IMR-90 (cell line): ENCODE results near the gene THADA. TPM values are rescaled to one million over a fixed set of nuclear protein-coding genes. Genes with fewer than 3 reads are reported as not detected.

ENCODE experiments used
- ATAC-seq: fragments of 200-7000 bp; cut with Tn5 transposase; 2 replicates; pipeline ENCODE4 v1.9.1; 2020; ENCODE audit warnings: low read depth, mild to moderate bottlenecking, moderate library complexity
- BruUV-seq: library from RNA; stranded (reverse); fragments of 400-500 nt; replicated peaks from 2 replicates; lab custom pipeline; 2021; lab: Mats Ljungman, UMichigan
- CTCF ChIA-PET: fragments of 300-600 bp; formaldehyde crosslinking; extraction: SDS; loops from one replicate; lab custom pipeline; 2021; ENCODE audit warnings: antibody characterized with exemption; lab: Yijun Ruan, JAX
- POLR2A ChIA-PET: fragments of 300-600 bp; sonication (Branson Sonifier 250); formaldehyde crosslinking; loops from one replicate; lab custom pipeline; 2022; ENCODE audit warnings: antibody characterized with exemption; ENCODE audit not compliant: unreplicated experiment; lab: Charles Lee
- DNase-seq: peaks from one replicate; pipeline ENCODE4 v3.0.0; 2013
- H2AFZ ChIP-seq: replicated peaks from 2 replicates; pipeline ENCODE3; 2013; ENCODE audit warnings: low read length, mild to moderate bottlenecking; ENCODE audit not compliant: poor library complexity
- H2AK5ac ChIP-seq: 2 replicates; pipeline ENCODE4 v1.6.1; 2013; ENCODE audit warnings: low read depth, low read length, inconsistent platforms
- H2AK9ac ChIP-seq: replicated peaks from 2 replicates; pipeline ENCODE3; 2013; ENCODE audit warnings: mild to moderate bottlenecking, low read depth, low read length, moderate library complexity; ENCODE audit not compliant: poor library complexity
- H2BK120ac ChIP-seq: 2 replicates; pipeline ENCODE4 v1.6.1; 2013; ENCODE audit warnings: low read depth, low read length, inconsistent platforms
- H2BK15ac ChIP-seq: 3 replicates; pipeline ENCODE4 v1.6.1; 2013; ENCODE audit warnings: low read depth, low read length, inconsistent platforms
- H2BK20ac ChIP-seq: 2 replicates; pipeline ENCODE4 v1.6.1; 2013; ENCODE audit warnings: low read depth, mild to moderate bottlenecking, inconsistent platforms, low read length, moderate library complexity
- H2BK5ac ChIP-seq: 2 replicates; pipeline ENCODE4 v1.6.1; 2013; ENCODE audit warnings: mild to moderate bottlenecking, low read depth, low read length, inconsistent platforms; ENCODE audit not compliant: poor library complexity, severe bottlenecking
- H3K14ac ChIP-seq: replicated peaks from 2 replicates; pipeline ENCODE4 v1.6.1; 2013; ENCODE audit warnings: low read depth, low read length, inconsistent platforms
- H3K18ac ChIP-seq: 2 replicates; pipeline ENCODE4 v1.6.1; 2013; ENCODE audit warnings: low read depth, low read length, control low read depth
- H3K23ac ChIP-seq: 2 replicates; pipeline ENCODE4 v1.6.1; 2013; ENCODE audit warnings: low read depth, low read length, inconsistent platforms
- H3K27ac ChIP-seq: 2 replicates; pipeline ENCODE4 v1.5.1; 2013; ENCODE audit warnings: mild to moderate bottlenecking, control low read depth, low read length; ENCODE audit not compliant: insufficient read depth
- H3K27me3 ChIP-seq: 2 replicates; pipeline ENCODE4 v1.6.1; 2013; ENCODE audit warnings: low read length; ENCODE audit not compliant: control insufficient read depth, insufficient read depth
- H3K36me3 ChIP-seq: 2 replicates; pipeline ENCODE4 v1.6.1; 2013; ENCODE audit warnings: low read length, mixed read lengths; ENCODE audit not compliant: control insufficient read depth, insufficient read depth
- H3K4ac ChIP-seq: 2 replicates; pipeline ENCODE4 v1.6.1; 2013; ENCODE audit warnings: low read depth, low read length, inconsistent platforms
- H3K4me1 ChIP-seq: 2 replicates; pipeline ENCODE4 v1.6.1; 2013; ENCODE audit warnings: low read length, mixed read lengths; ENCODE audit not compliant: control insufficient read depth, insufficient read depth
- H3K4me2 ChIP-seq: 2 replicates; pipeline ENCODE4 v1.6.1; 2013; ENCODE audit warnings: low read depth, mild to moderate bottlenecking, control low read depth, low read length, moderate library complexity
- H3K4me3 ChIP-seq: 2 replicates; pipeline ENCODE4 v1.5.1; 2013; ENCODE audit warnings: low read depth, mild to moderate bottlenecking, control low read depth, low read length, moderate library complexity; ENCODE audit not compliant: insufficient read depth
- H3K56ac ChIP-seq: 2 replicates; pipeline ENCODE4 v1.6.1; 2013; ENCODE audit warnings: low read length, inconsistent platforms; ENCODE audit not compliant: insufficient read depth; ENCODE audit errors: extremely low read depth
- H3K79me1 ChIP-seq, 2 experiments: 2 replicates each; pipeline ENCODE4 v1.6.1; 2013; ENCODE audit warnings: low read length in 2 of 2, inconsistent platforms in 1 of 2, low read depth in 1 of 2
- H3K9ac ChIP-seq: 2 replicates; pipeline ENCODE4 v1.6.1; 2013; ENCODE audit warnings: low read depth, low read length, control low read depth
- H3K9me1 ChIP-seq: 2 replicates; pipeline ENCODE4 v1.6.1; 2013; ENCODE audit warnings: low read length, inconsistent platforms; ENCODE audit not compliant: insufficient read depth
- H3K9me3 ChIP-seq: 2 replicates; pipeline ENCODE4 v1.6.1; 2013; ENCODE audit warnings: low read length; ENCODE audit not compliant: control insufficient read depth, insufficient read depth
- H4K20me1 ChIP-seq: 2 replicates; pipeline ENCODE4 v1.6.1; 2013; ENCODE audit warnings: low read length, inconsistent platforms; ENCODE audit not compliant: insufficient read depth
- H4K5ac ChIP-seq: 2 replicates; pipeline ENCODE4 v1.6.1; 2013; ENCODE audit warnings: mild to moderate bottlenecking, low read depth, low read length, control low read depth
- H4K8ac ChIP-seq, 2 experiments: 2 replicates each; pipeline ENCODE4 v1.6.1; 2013; ENCODE audit warnings: low read depth in 2 of 2, low read length in 2 of 2, control low read depth in 1 of 2, inconsistent platforms in 1 of 2
- H4K91ac ChIP-seq: 2 replicates; pipeline ENCODE4 v1.6.1; 2013; ENCODE audit warnings: low read depth, low read length, inconsistent platforms; ENCODE audit not compliant: insufficient read depth
- CHD1 ChIP-seq: IDR thresholded peaks from 2 replicates; pipeline ENCODE4 v1.6.1; 2012; ENCODE audit warnings: low read depth, low read length, improper control_type of control experiment
- MAFK ChIP-seq: IDR thresholded peaks from 2 replicates; pipeline ENCODE4 v1.6.1; 2012; ENCODE audit warnings: low read depth, low read length, improper control_type of control experiment
- RAD21 ChIP-seq: IDR thresholded peaks from 2 replicates; pipeline ENCODE4 v1.6.1; 2012; ENCODE audit warnings: low read length, improper control_type of control experiment
- SMC3 ChIP-seq: fragments of 150-350 bp; IDR thresholded peaks from 2 replicates; pipeline ENCODE4 v1.6.1; 2016; ENCODE audit warnings: low read depth, mild to moderate bottlenecking, antibody characterized with exemption, low read length, moderate library complexity
- WGBS, 2 experiments: methylation state at CpG; one replicate each; pipeline versions ENCODE4 v1.1.5 to v1.1.7; 2013; ENCODE audit warnings: missing lambda C conversion rate in 2 of 2; ENCODE audit not compliant: insufficient read length in 1 of 2; ENCODE audit errors: extremely low coverage in 2 of 2; 5-methylcytosine and 5-hydroxymethylcytosine counted together
- dilution Hi-C: fragments of 300-500 bp; cut with HindIII; formaldehyde crosslinking; loops from one replicate; pipeline ENCODE4 v1.14.3; 2018; ENCODE audit warnings: low sequenced_read_pairs; ENCODE audit not compliant: unreplicated experiment
- in situ Hi-C: fragments of 300-500 bp; cut with MboI; formaldehyde crosslinking; loops from 3 replicates; pipeline ENCODE4 v1.14.3; 2019; ENCODE audit warnings: low sequenced_read_pairs, inconsistent platforms, mixed read lengths
- intact Hi-C: fragments of 100-400 bp; cut with micrococcal nuclease; formaldehyde crosslinking; loops from 2 replicates; pipeline ENCODE4 v1.10.0; 2022
- polyA plus RNA-seq, 3 experiments: library from polyadenylated mRNA; depleted of rRNA; stranded (reverse); fragments of >200 nt; gene quantifications; 2 replicates each; pipeline ENCODE4 v1.2.3, GENCODE V29; 2012; ENCODE audit warnings: low replicate concordance in 1 of 3
- total RNA-seq: library from RNA; depleted of rRNA; stranded (reverse); fragments of >200 nt; gene quantifications from 2 replicates; pipeline ENCODE4 v1.2.3, GENCODE V29; 2012

Gene THADA
- total and polyA plus RNA-seq, 2 of the 4 experiments (the other 2 are of a cell fraction): 10.5 to 21.3 TPM

GRCh38 chr2:43317194-43317593 lies 278.6 kb downstream of the THADA start:
- no peaks in the 10 kb centered on the region for H3K36me3 ChIP-seq
- no CpG with 5 or more reads among the region's 1 CpG for WGBS, 2 experiments
- H3K27me3 ChIP-seq: 0 out of 2 replicates have a peak, but pooled peaks cover 2% of the 10 kb centered on the region
- H4K5ac ChIP-seq: no peak overlapping the region
- peaks cover 5% of the 10 kb centered on the region; the same call in 1 of the 2 replicates for H3K9me1 ChIP-seq
- H2BK20ac ChIP-seq: no peak overlapping the region
- H3K4me1 ChIP-seq: peaks cover 14% of the 10 kb centered on the region
- H3K23ac ChIP-seq: no peak overlapping the region
- in situ Hi-C loops: no loop called here
- no peak overlapping the region for H3K27ac ChIP-seq
- ChIA-PET POLR2A (no interaction called here), CTCF (no interaction called here)
- no peak overlapping the region for H2AFZ ChIP-seq
- no peak overlapping the region for H2BK15ac ChIP-seq
- H3K56ac ChIP-seq: no peak overlapping the region
- no peaks in the 10 kb centered on the region for H3K79me1 ChIP-seq
- H2AK9ac ChIP-seq: no peak overlapping the region
- no peak overlapping the region for H3K4ac ChIP-seq
- no peak overlapping the region for H3K18ac ChIP-seq
- no peak overlapping the region for H3K4me2 ChIP-seq
- H2AK5ac ChIP-seq: no peak overlapping the region
- H3K9me3 ChIP-seq: no peaks in the 10 kb centered on the region
- peaks cover 7% of the 10 kb centered on the region; the same call in 1 of the 2 replicates for H4K20me1 ChIP-seq
- intact Hi-C loops: no loop called here
- no peak overlapping the region for H2BK5ac ChIP-seq
- H3K4me3 ChIP-seq: no peak overlapping the region
- no peak overlapping the region for H4K8ac ChIP-seq
- ATAC-seq (no peak), DNase-seq (no peak)
- dilution Hi-C loops: no loop called here
- BruUV-seq: no TSS peak
- TF ChIP-seq CHD1 (no peak), MAFK (no peak), SMC3 (no peak), RAD21 (no peak)
- H3K9ac ChIP-seq: no peak overlapping the region
- no peak overlapping the region for H4K91ac ChIP-seq
- no peak overlapping the region for H2BK120ac ChIP-seq
- H3K14ac ChIP-seq: no peak overlapping the region
